ENCODE results near the gene ADIPOR1. TPM values are rescaled to one million over a fixed set of nuclear protein-coding genes. Genes with fewer than 3 reads are reported as not detected.
"Not testable (repeated sequence)": the region's sequence is repeated elsewhere in the genome, so short reads cannot be mapped to it uniquely, and the experiment has no call there.

The ADIPOR1 gene
- total RNA-seq, 1 experiment from 2014 or later, result 79.1 TPM

- H3K27ac ChIP-seq (ENCODE audit: low read depth, low read length, poor library complexity, severe bottlenecking), result no peak overlapping the region
- no peaks in the 10 kb centered on the region for H3K9me3 ChIP-seq (ENCODE audit: low read depth, low read length, poor library complexity, severe bottlenecking)
- TF ChIP-seq CTCF (conservative IDR thresholded peaks at IDR 0.05; ENCODE audit: low read depth, low read length) (no peak), EZH2 (IDR thresholded peaks at IDR 0.05; ENCODE audit: borderline replicate concordance, low read depth, low read length, poor library complexity, severe bottlenecking) (no peak)
- CTCF ChIA-PET, result no interaction called here
- H3K27me3 ChIP-seq (replicated peaks; ENCODE audit: insufficient read depth, low read depth, low read length, poor library complexity), result no peaks in the 10 kb centered on the region
- H3K4me3 ChIP-seq (ENCODE audit: low read depth, low read length, poor library complexity, severe bottlenecking), result no peak overlapping the region
- no peak for DNase-seq (ENCODE audit: low spot score)
- peaks cover 60% of the 10 kb centered on the region for H3K36me3 ChIP-seq (ENCODE audit: insufficient read depth, low read length, poor library complexity, severe bottlenecking)
- intact Hi-C loops (cut with micrococcal nuclease; ENCODE audit: unreplicated experiment), result no loop called here
- BruUV-seq (replicated peaks), result no TSS peak
- POLR2A ChIA-PET (ENCODE audit: low non-redundant PET), result no interaction called here
- H3K4me1 ChIP-seq (ENCODE audit: insufficient read depth, low read length, poor library complexity, severe bottlenecking), result no peaks in the 10 kb centered on the region
Measured at GRCh38 chr1:202941372-202941771, 16.7 kb downstream of the ADIPOR1 start.

- no TSS peak for BruUV-seq (replicated peaks)
- Histone ChIP-seq H3K9me3 (ENCODE audit: low read depth, low read length, poor library complexity, severe bottlenecking) (no peaks in the 10 kb centered on the region), H3K27me3 (replicated peaks; ENCODE audit: insufficient read depth, low read depth, low read length, poor library complexity) (no peaks in the 10 kb centered on the region), H3K4me3 (ENCODE audit: low read depth, low read length, poor library complexity, severe bottlenecking) (no peak overlapping the region), H3K36me3 (ENCODE audit: insufficient read depth, low read length, poor library complexity, severe bottlenecking) (peaks cover 53% of the 10 kb centered on the region), H3K27ac (ENCODE audit: low read depth, low read length, poor library complexity, severe bottlenecking) (no peak overlapping the region), H3K4me1 (ENCODE audit: insufficient read depth, low read length, poor library complexity, severe bottlenecking) (no peaks in the 10 kb centered on the region)
- POLR2A ChIA-PET (ENCODE audit: low non-redundant PET), result no interaction called here
- TF ChIP-seq EZH2 (IDR thresholded peaks at IDR 0.05; ENCODE audit: borderline replicate concordance, low read depth, low read length, poor library complexity, severe bottlenecking) (no peak), CTCF (conservative IDR thresholded peaks at IDR 0.05; ENCODE audit: low read depth, low read length) (no peak)
- DNase-seq (ENCODE audit: low spot score), result no peak
- intact Hi-C loops (cut with micrococcal nuclease; ENCODE audit: unreplicated experiment), result no loop called here
- CTCF ChIA-PET, result no interaction called here
Measured at GRCh38 chr1:202940561-202940960, 17.6 kb downstream of the ADIPOR1 start.

GRCh38 chr1:202938287-202938925, 19.7 kb downstream of the ADIPOR1 start:
- ChIA-PET POLR2A (ENCODE audit: low non-redundant PET) (no interaction called here), CTCF (no interaction called here)
- Histone ChIP-seq H3K36me3 (ENCODE audit: insufficient read depth, low read length, poor library complexity, severe bottlenecking) (peaks cover 31% of the 10 kb centered on the region), H3K27me3 (replicated peaks; ENCODE audit: insufficient read depth, low read depth, low read length, poor library complexity) (no peaks in the 10 kb centered on the region), H3K4me3 (ENCODE audit: low read depth, low read length, poor library complexity, severe bottlenecking) (no peak overlapping the region), H3K4me1 (ENCODE audit: insufficient read depth, low read length, poor library complexity, severe bottlenecking) (no peaks in the 10 kb centered on the region), H3K27ac (ENCODE audit: low read depth, low read length, poor library complexity, severe bottlenecking) (no peak overlapping the region), H3K9me3 (ENCODE audit: low read depth, low read length, poor library complexity, severe bottlenecking) (no peaks in the 10 kb centered on the region)
- TF ChIP-seq CTCF (conservative IDR thresholded peaks at IDR 0.05; ENCODE audit: low read depth, low read length) (no peak), EZH2 (IDR thresholded peaks at IDR 0.05; ENCODE audit: borderline replicate concordance, low read depth, low read length, poor library complexity, severe bottlenecking) (no peak)
- no TSS peak for BruUV-seq (replicated peaks)
- intact Hi-C loops (cut with micrococcal nuclease; ENCODE audit: unreplicated experiment), result no loop called here
- no peak for DNase-seq (ENCODE audit: low spot score)

DNA sequence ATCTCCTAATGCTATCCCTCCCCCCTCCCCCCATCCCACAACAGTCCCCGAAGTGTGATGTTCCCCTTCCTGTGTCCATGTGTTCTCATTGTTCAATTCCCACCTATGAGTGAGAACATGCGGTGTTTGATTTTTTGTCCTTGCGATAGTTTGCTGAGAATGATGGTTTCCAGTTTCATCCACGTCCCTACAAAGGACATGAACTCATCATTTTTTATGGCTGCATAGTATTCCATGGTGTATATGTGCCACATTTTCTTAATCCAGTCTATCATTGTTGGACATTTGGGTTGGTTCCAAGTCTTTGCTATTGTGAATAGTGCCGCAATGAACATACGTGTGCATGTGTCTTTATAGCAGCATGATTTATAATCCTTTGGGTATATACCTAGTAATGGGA, 21.7 kb downstream of the ADIPOR1 start:
- POLR2A ChIA-PET (ENCODE audit: low non-redundant PET); intact Hi-C loops (cut with micrococcal nuclease; ENCODE audit: unreplicated experiment); H3K4me3 ChIP-seq (ENCODE audit: low read depth, low read length, poor library complexity, severe bottlenecking); H3K4me1 ChIP-seq (ENCODE audit: insufficient read depth, low read length, poor library complexity, severe bottlenecking); BruUV-seq (replicated peaks); DNase-seq (ENCODE audit: low spot score); CTCF ChIA-PET; H3K27me3 ChIP-seq (replicated peaks; ENCODE audit: insufficient read depth, low read depth, low read length, poor library complexity); H3K9me3 ChIP-seq (ENCODE audit: low read depth, low read length, poor library complexity, severe bottlenecking); H3K27ac ChIP-seq (ENCODE audit: low read depth, low read length, poor library complexity, severe bottlenecking): not testable (repeated sequence)
- peaks cover 11% of the 10 kb centered on the region for H3K36me3 ChIP-seq (ENCODE audit: insufficient read depth, low read length, poor library complexity, severe bottlenecking)
